SK-N-SH (cell line): ENCODE results near the gene NID1. TPM values are rescaled to one million over a fixed set of nuclear protein-coding genes. Genes with fewer than 3 reads are reported as not detected.

ENCODE experiments used
- CTCF ChIA-PET: fragments of 300-600, 350-600 bp; formaldehyde crosslinking; extraction: SDS; loops from one replicate; lab custom pipeline; 2021; lab: Yijun Ruan, JAX
- POLR2A ChIA-PET: fragments of 350-600 bp; sonication (Branson Sonifier 250); formaldehyde crosslinking; extraction: SDS; loops from one replicate; lab custom pipeline; 2020; ENCODE audit warnings: antibody characterized with exemption, inconsistent platforms; lab: Yijun Ruan, JAX
- DNase-seq: peaks from one replicate; pipeline ENCODE4 v3.0.0; 2012
- H2AFZ ChIP-seq: fragments of 200-600 bp; sonication (generic); 2 replicates; pipeline ENCODE4 v1.8.1; 2016; ENCODE audit warnings: antibody characterized with exemption, mild to moderate bottlenecking, low read depth
- H3F3A ChIP-seq: fragments of 200-600 bp; sonication (generic); replicated peaks from 2 replicates; pipeline ENCODE3; 2016; ENCODE audit warnings: antibody characterized with exemption, mild to moderate bottlenecking; ENCODE audit not compliant: insufficient read depth
- H3K27ac ChIP-seq, 2 experiments: fragments of 200-500 bp in 1 of 2; fragments of 200-600 bp in 1 of 2; sonication (Bioruptor generic) in 1 of 2; sonication (generic), shearing (Covaris generic) in 1 of 2; 2 replicates each; pipeline versions ENCODE4 v1.5.1 to v1.6.1; 2014 to 2016; ENCODE audit warnings: low read depth in 2 of 2, inconsistent platforms in 1 of 2, low read length in 1 of 2, mild to moderate bottlenecking in 1 of 2, mixed read lengths in 1 of 2
- H3K27me3 ChIP-seq: fragments of 200-600 bp; sonication (generic), shearing (Covaris generic); 2 replicates; pipeline ENCODE4 v1.6.1; 2016; ENCODE audit warnings: mixed run types; ENCODE audit not compliant: insufficient read depth
- H3K36me3 ChIP-seq, 2 experiments: fragments of 200-500 bp in 1 of 2; fragments of 200-600 bp in 1 of 2; sonication (Bioruptor generic) in 1 of 2; sonication (generic) in 1 of 2; replicated peaks in 1 of 2; 2 replicates each; pipeline versions ENCODE3 to v1.5.1; 2014 to 2016; ENCODE audit warnings: low read length in 1 of 2, mild to moderate bottlenecking in 1 of 2; ENCODE audit not compliant: insufficient read depth in 2 of 2, control insufficient read depth in 1 of 2
- H3K4me1 ChIP-seq, 2 experiments: fragments of 200-500 bp in 1 of 2; fragments of 200-600 bp in 1 of 2; sonication (Bioruptor generic) in 1 of 2; sonication (generic), shearing (Covaris generic) in 1 of 2; 2 replicates each; pipeline versions ENCODE4 v1.5.1 to v1.6.1; 2014 to 2016; ENCODE audit warnings: low read depth in 1 of 2, low read length in 1 of 2, mixed run types in 1 of 2; ENCODE audit not compliant: insufficient read depth in 2 of 2, control insufficient read depth in 1 of 2
- H3K4me2 ChIP-seq: fragments of 200-600 bp; sonication (generic), shearing (Covaris generic); 2 replicates; pipeline ENCODE4 v1.6.1; 2017; ENCODE audit warnings: mixed run types
- H3K4me3 ChIP-seq, 2 experiments: fragments of 200-500 bp in 1 of 2; fragments of 200-600 bp in 1 of 2; sonication (Bioruptor generic) in 1 of 2; sonication (generic), shearing (Covaris generic) in 1 of 2; 2 replicates each; pipeline versions ENCODE4 v1.5.1 to v1.8.1; 2014 to 2016; ENCODE audit warnings: low read depth in 2 of 2, inconsistent platforms in 1 of 2, low read length in 1 of 2, mild to moderate bottlenecking in 1 of 2, mixed read lengths in 1 of 2, moderate library complexity in 1 of 2
- H3K79me2 ChIP-seq: fragments of 200-600 bp; sonication (generic); 2 replicates; pipeline ENCODE4 v1.8.1; 2017; ENCODE audit warnings: mild to moderate bottlenecking; ENCODE audit not compliant: insufficient read depth
- H3K9ac ChIP-seq: fragments of 200-600 bp; sonication (generic); 2 replicates; pipeline ENCODE4 v1.6.1; 2017; ENCODE audit warnings: mixed run types
- H3K9me2 ChIP-seq: fragments of 200-600 bp; sonication (generic); 2 replicates; pipeline ENCODE4 v1.6.1; 2017; ENCODE audit warnings: mixed run types
- H3K9me3 ChIP-seq: fragments of 200-600 bp; sonication (generic); 2 replicates; pipeline ENCODE4 v1.6.1; 2017; ENCODE audit warnings: mixed run types, mild to moderate bottlenecking, moderate library complexity
- H4K20me1 ChIP-seq: fragments of 200-600 bp; sonication (generic); 2 replicates; pipeline ENCODE4 v1.6.1; 2017; ENCODE audit warnings: mild to moderate bottlenecking, mixed run types; ENCODE audit not compliant: insufficient read depth
- CHD2 ChIP-seq: fragments of 150-350 bp; IDR thresholded peaks from 2 replicates; pipeline ENCODE4 v1.6.1; 2018; ENCODE audit warnings: low read length; ENCODE audit not compliant: partially characterized antibody
- CTCF ChIP-seq: fragments of 200-600 bp; sonication (generic); IDR thresholded peaks from 2 replicates; pipeline ENCODE4 v1.6.1; 2017; ENCODE audit warnings: antibody characterized with exemption, mild to moderate bottlenecking, moderate library complexity
- EP300 ChIP-seq, 2 experiments: IDR thresholded peaks; 2 replicates each; pipeline versions ENCODE4 v1.4.0 to v1.6.1; 2012; ENCODE audit warnings: borderline replicate concordance in 1 of 2, low read depth in 1 of 2, low read length in 1 of 2
- EZH2phosphoT487 ChIP-seq: fragments of 200-600 bp; sonication (generic); IDR thresholded peaks from 2 replicates; pipeline ENCODE4 v1.6.1; 2017; ENCODE audit warnings: low read depth, mixed run types, mild to moderate bottlenecking, antibody characterized with exemption, moderate library complexity, borderline replicate concordance
- FOSL2 ChIP-seq: IDR thresholded peaks from 2 replicates; pipeline ENCODE4 v1.4.0; 2012; ENCODE audit warnings: low read depth, mild to moderate bottlenecking, moderate library complexity, borderline replicate concordance
- FOXJ3 ChIP-seq: sonication (generic); formaldehyde crosslinking; IDR thresholded peaks from 2 replicates; pipeline ENCODE4 v1.5.1; 2020; ENCODE audit warnings: mild to moderate bottlenecking, missing genetic modification reagents
- GABPA ChIP-seq: IDR thresholded peaks from 2 replicates; pipeline ENCODE4 v1.4.0; 2012; ENCODE audit warnings: low read depth, mild to moderate bottlenecking
- GATA2 ChIP-seq: sonication (generic); formaldehyde crosslinking; IDR thresholded peaks from 2 replicates; pipeline ENCODE4 v1.5.0; 2020; ENCODE audit warnings: mild to moderate bottlenecking, missing genetic modification reagents
- MEF2A ChIP-seq: IDR thresholded peaks from 2 replicates; pipeline ENCODE4 v1.4.0; 2012; ENCODE audit warnings: low read depth, borderline replicate concordance
- MXI1 ChIP-seq: IDR thresholded peaks from 2 replicates; pipeline ENCODE4 v1.6.1; 2012; ENCODE audit warnings: mild to moderate bottlenecking, low read depth, low read length, improper control_type of control experiment
- NRF1 ChIP-seq: IDR thresholded peaks from 2 replicates; pipeline ENCODE4 v1.6.1; 2012; ENCODE audit warnings: low read depth, mild to moderate bottlenecking, low read length
- PBX3 ChIP-seq: IDR thresholded peaks from 2 replicates; pipeline ENCODE4; 2012
- POLR2AphosphoS5 ChIP-seq: IDR thresholded peaks from 2 replicates; pipeline ENCODE4 v1.6.1; 2012; ENCODE audit warnings: low read depth, low read length
- RAD21 ChIP-seq: IDR thresholded peaks from 2 replicates; pipeline ENCODE4 v1.6.1; 2012; ENCODE audit warnings: mild to moderate bottlenecking, low read length
- RXRA ChIP-seq: IDR thresholded peaks from 2 replicates; pipeline ENCODE4 v1.4.0; 2012; ENCODE audit warnings: low read depth, mild to moderate bottlenecking, borderline replicate concordance
- USF1 ChIP-seq: IDR thresholded peaks from 2 replicates; pipeline ENCODE4 v1.4.0; 2012; ENCODE audit warnings: low read depth, borderline replicate concordance
- USF2 ChIP-seq: fragments of 150-350 bp; IDR thresholded peaks from 2 replicates; pipeline ENCODE4 v1.6.1; 2017; ENCODE audit warnings: antibody characterized with exemption, low read length, low read depth, borderline replicate concordance
- ZBTB33 ChIP-seq: IDR thresholded peaks from 2 replicates; pipeline ENCODE4 v1.4.0; 2012; ENCODE audit warnings: low read depth, borderline replicate concordance
- WGBS: methylation state at CpG from one replicate; pipeline ENCODE4 v1.1.6; 2017; ENCODE audit warnings: low lambda C conversion rate; 5-methylcytosine and 5-hydroxymethylcytosine counted together
- polyA plus RNA-seq, 3 experiments: library from polyadenylated mRNA; depleted of rRNA; stranded (reverse); fragments of >200 nt; gene quantifications; 2 replicates each; pipeline ENCODE4 v1.2.3, GENCODE V29; 2012

NID1 gene
- polyA plus RNA-seq, 1 of the 3 experiments (the other 2 are of a cell fraction), result 74.3 TPM

- Histone ChIP-seq H3K4me3 (no peak overlapping the region), H3K36me3 (no peaks in the 10 kb centered on the region), H4K20me1 (no peaks in the 10 kb centered on the region), H3K9me3 (peaks cover 3% of the 10 kb centered on the region; the same call in 1 of the 2 replicates), H3K9me2 (no peaks in the 10 kb centered on the region), H3F3A (peaks cover 13% of the 10 kb centered on the region), H3K9ac (no peak overlapping the region), H2AFZ (no peak overlapping the region), H3K27me3 (no peaks in the 10 kb centered on the region)
- ChIA-PET POLR2A (no interaction called here), CTCF (interaction anchor here (1.4 kb wide), 1 partner anchor 431 kb away, joined by 3 read pairs; no protein-coding TSS in a partner anchor)
- WGBS, result 71% methylated on average over 10 of the region's 10 CpGs
- TF ChIP-seq CHD2, result no peak
- no peak for TF ChIP-seq ZBTB33
- TF ChIP-seq GABPA, result no peak
- TF ChIP-seq USF1, result no peak
- TF ChIP-seq EZH2phosphoT487, result no peak
- no peak for TF ChIP-seq GATA2 (CRISPR knock-in tag)
- no peak for TF ChIP-seq PBX3
- no peak for TF ChIP-seq EP300 (IDR thresholded peaks at IDR 0.05; ENCODE audit: borderline replicate concordance in 1 of 2, low read depth in 1 of 2, low read length in 1 of 2)
- no peak for TF ChIP-seq MXI1
- no peak for TF ChIP-seq RXRA
- TF ChIP-seq, all 33 proteins: peak for 0
- H3K4me1 ChIP-seq, result peaks cover 0 to 2% of the 10 kb centered on the region in 2 experiments; a peak in 1 of 4 replicates
- no peaks in the 10 kb centered on the region for H3K79me2 ChIP-seq
- no peak overlapping the region for H3K27ac ChIP-seq
- H3K4me2 ChIP-seq, result no peak overlapping the region
- DNase-seq, result no peak
Observed at GRCh38 chr1:236101233-236102200, 36.6 kb upstream of the NID1 start.

- peaks cover 0 to 2% of the 10 kb centered on the region in 2 experiments; a peak in 1 of 4 replicates for H3K4me1 ChIP-seq
- H3K79me2 ChIP-seq, result no peaks in the 10 kb centered on the region
- no peak for DNase-seq
- no peaks in the 10 kb centered on the region for H3K27me3 ChIP-seq
- POLR2A ChIA-PET, result no interaction called here
- H3F3A ChIP-seq, result peaks cover 20% of the 10 kb centered on the region
- no peak overlapping the region for H3K4me3 ChIP-seq
- H4K20me1 ChIP-seq, result no peaks in the 10 kb centered on the region
- peaks cover 7% of the 10 kb centered on the region; the same call in 1 of the 2 replicates for H3K9me3 ChIP-seq
- CTCF ChIA-PET, result no interaction called here
- H3K9me2 ChIP-seq, result no peaks in the 10 kb centered on the region
- no peak overlapping the region for H3K4me2 ChIP-seq
- 89% methylated on average over 15 of the region's 15 CpGs for WGBS
- H3K9ac ChIP-seq, result no peak overlapping the region
- H3K36me3 ChIP-seq, result no peaks in the 10 kb centered on the region
- no peak overlapping the region for H2AFZ ChIP-seq
- no peak for TF ChIP-seq MEF2A
- TF ChIP-seq NRF1, result no peak
- TF ChIP-seq CTCF, result no peak
- TF ChIP-seq FOSL2, result no peak
- TF ChIP-seq FOXJ3 (CRISPR knock-in tag), result no peak
- TF ChIP-seq RAD21, result no peak
- TF ChIP-seq EP300 (IDR thresholded peaks at IDR 0.05; ENCODE audit: borderline replicate concordance in 1 of 2, low read depth in 1 of 2, low read length in 1 of 2), result no peak
- no peak for TF ChIP-seq USF2
- TF ChIP-seq CHD2, result no peak
- no peak for TF ChIP-seq GATA2 (CRISPR knock-in tag)
- TF ChIP-seq EZH2phosphoT487, result no peak
- TF ChIP-seq POLR2AphosphoS5, result no peak
- no peak overlapping the region for H3K27ac ChIP-seq
Observed at GRCh38 chr1:236100799-236101198, 35.9 kb upstream of the NID1 start.
